ENCODE results near the gene EVC2. TPM values are rescaled to one million over a fixed set of nuclear protein-coding genes. Genes with fewer than 3 reads are reported as not detected.

EVC2 gene
- total RNA-seq, 1 experiment from 2014 or later: 7.8 TPM

- Mint-ChIP-seq H3K4me1 (peaks cover 8 to 13% of the 10 kb centered on the region in 2 experiments), H3K9me3 (no peaks in the 10 kb centered on the region), H3K27me3 (ENCODE audit: low read depth) (no peaks in the 10 kb centered on the region), H3K27ac (no peak overlapping the region), H3K36me3 (ENCODE audit: insufficient read depth in 1 of 3, low read depth in 3 of 3) (peaks cover 8 to 18% (median 16%) of the 10 kb centered on the region in 3 experiments), H3K4me3 (no peak overlapping the region)
- no peak overlapping the region for H3K56ac ChIP-seq (ENCODE audit: insufficient read length, low read depth, low read length)
- H3K79me1 ChIP-seq (ENCODE audit: insufficient read depth, low read depth, low read length, poor library complexity, severe bottlenecking): no peaks in the 10 kb centered on the region
- no peak overlapping the region for H2BK20ac ChIP-seq (ENCODE audit: low read depth, low read length, poor library complexity, severe bottlenecking)
- H3K18ac ChIP-seq (ENCODE audit: insufficient read length, low read depth, low read length): no peak overlapping the region
- no peaks in the 10 kb centered on the region for H3K79me2 ChIP-seq (ENCODE audit: insufficient read depth, low read length)
- no peak overlapping the region for H3K4ac ChIP-seq (ENCODE audit: low read depth, low read length)
- H3K9me3 ChIP-seq (ENCODE audit: control insufficient read depth, low read depth, low read length): no peaks in the 10 kb centered on the region
- H4K91ac ChIP-seq (ENCODE audit: insufficient read length, low read depth, low read length): no peak overlapping the region
- no peak overlapping the region for H3K23ac ChIP-seq (ENCODE audit: insufficient read length, low read depth, low read length)
- H2BK15ac ChIP-seq (ENCODE audit: low read depth, low read length): no peak overlapping the region
- no peak overlapping the region for H3K9ac ChIP-seq (ENCODE audit: extremely low read depth, insufficient read length, low read length)
- no peak for DNase-seq
- no peak overlapping the region for H2BK120ac ChIP-seq (ENCODE audit: low read depth, low read length, poor library complexity, severe bottlenecking)
- no peak overlapping the region for H3K4me2 ChIP-seq (ENCODE audit: insufficient read depth, insufficient read length, low read length)
- no peaks in the 10 kb centered on the region for H3K4me1 ChIP-seq (ENCODE audit: insufficient read depth, low read length)
- no peaks in the 10 kb centered on the region for H4K20me1 ChIP-seq (ENCODE audit: control insufficient read depth, insufficient read depth, insufficient read length)
- no peak overlapping the region for H3K14ac ChIP-seq (ENCODE audit: insufficient read depth, low read length)
- TF ChIP-seq, protein P1, sequence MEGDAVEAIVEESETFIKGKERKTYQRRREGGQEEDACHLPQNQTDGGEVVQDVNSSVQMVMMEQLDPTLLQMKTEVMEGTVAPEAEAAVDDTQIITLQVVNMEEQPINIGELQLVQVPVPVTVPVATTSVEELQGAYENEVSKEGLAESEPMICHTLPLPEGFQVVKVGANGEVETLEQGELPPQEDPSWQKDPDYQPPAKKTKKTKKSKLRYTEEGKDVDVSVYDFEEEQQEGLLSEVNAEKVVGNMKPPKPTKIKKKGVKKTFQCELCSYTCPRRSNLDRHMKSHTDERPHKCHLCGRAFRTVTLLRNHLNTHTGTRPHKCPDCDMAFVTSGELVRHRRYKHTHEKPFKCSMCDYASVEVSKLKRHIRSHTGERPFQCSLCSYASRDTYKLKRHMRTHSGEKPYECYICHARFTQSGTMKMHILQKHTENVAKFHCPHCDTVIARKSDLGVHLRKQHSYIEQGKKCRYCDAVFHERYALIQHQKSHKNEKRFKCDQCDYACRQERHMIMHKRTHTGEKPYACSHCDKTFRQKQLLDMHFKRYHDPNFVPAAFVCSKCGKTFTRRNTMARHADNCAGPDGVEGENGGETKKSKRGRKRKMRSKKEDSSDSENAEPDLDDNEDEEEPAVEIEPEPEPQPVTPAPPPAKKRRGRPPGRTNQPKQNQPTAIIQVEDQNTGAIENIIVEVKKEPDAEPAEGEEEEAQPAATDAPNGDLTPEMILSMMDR (conservative IDR thresholded peaks at IDR 0.05): no peak
- H3K27ac ChIP-seq (ENCODE audit: insufficient read length, low read depth, low read length): no peak overlapping the region
- no peak overlapping the region for H4K8ac ChIP-seq (replicated peaks; ENCODE audit: insufficient read length, low read depth, low read length)
- no peak overlapping the region for H2BK12ac ChIP-seq (ENCODE audit: insufficient read length, low read depth, low read length)
- WGBS (ENCODE audit: extremely low coverage, insufficient read length, low lambda C conversion rate): no CpG with 5 or more reads among the region's 4 CpGs
- H2BK5ac ChIP-seq (ENCODE audit: insufficient read length, low read length): no peak overlapping the region
- no peaks in the 10 kb centered on the region for H3K27me3 ChIP-seq (ENCODE audit: insufficient read depth, low read length)
- H3K23me2 ChIP-seq (ENCODE audit: insufficient read length, low read depth, low read length, poor library complexity, severe bottlenecking): no peaks in the 10 kb centered on the region
- H3T11ph ChIP-seq (ENCODE audit: low read length): no peak overlapping the region
- no peak overlapping the region for H2AFZ ChIP-seq (ENCODE audit: low read length)
- H4K5ac ChIP-seq (ENCODE audit: insufficient read length, low read depth, low read length): no peak overlapping the region
- no peak overlapping the region for H2AK5ac ChIP-seq (ENCODE audit: insufficient read length, low read length)
These were observed 69.4 kb downstream of the EVC2 start for GRCh38 chr4:5638976-5639375.
